ENCODE results near the gene FMN1.

Gene FMN1

GRCh38 chr15:33086500-33087121, 107.9 kb downstream of the FMN1 start:
- no peak overlapping the region for H3K4me3 ChIP-seq (ENCODE audit: low read length)
- peak; percentile 80 for TF ChIP-seq CTCF (conservative IDR thresholded peaks at IDR 0.05; ENCODE audit: low read length)
- DNase-seq (ENCODE audit: low read depth), result peak; percentile 82

GRCh38 chr15:33084661-33085060, 109.9 kb downstream of the FMN1 start:
- no peak for DNase-seq (ENCODE audit: low read depth)
- no peak overlapping the region for H3K4me3 ChIP-seq (ENCODE audit: low read length)

GRCh38 chr15:33083232-33084081, 111.1 kb downstream of the FMN1 start:
- no peak for DNase-seq (ENCODE audit: low read depth)
- no peak for TF ChIP-seq CTCF (conservative IDR thresholded peaks at IDR 0.05; ENCODE audit: low read length)
- H3K4me3 ChIP-seq (ENCODE audit: low read length), result no peak overlapping the region

More at GRCh38 chr15:33084661-33085060, 109.9 kb downstream of the FMN1 start:
- no peak for TF ChIP-seq CTCF (conservative IDR thresholded peaks at IDR 0.05; ENCODE audit: low read length)

- no peak overlapping the region for H3K4me3 ChIP-seq (ENCODE audit: low read length)
- no peak for TF ChIP-seq CTCF (conservative IDR thresholded peaks at IDR 0.05; ENCODE audit: low read length)
- DNase-seq (ENCODE audit: low read depth), result no peak
These were observed 114.5 kb downstream of the FMN1 start for GRCh38 chr15:33080006-33080405.

GRCh38 chr15:33078607-33079006, 115.9 kb downstream of the FMN1 start:
- no peak overlapping the region for H3K4me3 ChIP-seq (ENCODE audit: low read length)
- no peak for DNase-seq (ENCODE audit: low read depth)
- no peak for TF ChIP-seq CTCF (conservative IDR thresholded peaks at IDR 0.05; ENCODE audit: low read length)

- DNase-seq (ENCODE audit: low read depth), result no peak
- H3K4me3 ChIP-seq (ENCODE audit: low read length), result no peak overlapping the region
These were observed 117.6 kb downstream of the FMN1 start for GRCh38 chr15:33076937-33077336.

More at GRCh38 chr15:33076937-33077336, 117.6 kb downstream of the FMN1 start:
- no peak for TF ChIP-seq CTCF (conservative IDR thresholded peaks at IDR 0.05; ENCODE audit: low read length)
